ENCODE measurements around the gene ZNF471.

The ZNF471 gene

DNA sequence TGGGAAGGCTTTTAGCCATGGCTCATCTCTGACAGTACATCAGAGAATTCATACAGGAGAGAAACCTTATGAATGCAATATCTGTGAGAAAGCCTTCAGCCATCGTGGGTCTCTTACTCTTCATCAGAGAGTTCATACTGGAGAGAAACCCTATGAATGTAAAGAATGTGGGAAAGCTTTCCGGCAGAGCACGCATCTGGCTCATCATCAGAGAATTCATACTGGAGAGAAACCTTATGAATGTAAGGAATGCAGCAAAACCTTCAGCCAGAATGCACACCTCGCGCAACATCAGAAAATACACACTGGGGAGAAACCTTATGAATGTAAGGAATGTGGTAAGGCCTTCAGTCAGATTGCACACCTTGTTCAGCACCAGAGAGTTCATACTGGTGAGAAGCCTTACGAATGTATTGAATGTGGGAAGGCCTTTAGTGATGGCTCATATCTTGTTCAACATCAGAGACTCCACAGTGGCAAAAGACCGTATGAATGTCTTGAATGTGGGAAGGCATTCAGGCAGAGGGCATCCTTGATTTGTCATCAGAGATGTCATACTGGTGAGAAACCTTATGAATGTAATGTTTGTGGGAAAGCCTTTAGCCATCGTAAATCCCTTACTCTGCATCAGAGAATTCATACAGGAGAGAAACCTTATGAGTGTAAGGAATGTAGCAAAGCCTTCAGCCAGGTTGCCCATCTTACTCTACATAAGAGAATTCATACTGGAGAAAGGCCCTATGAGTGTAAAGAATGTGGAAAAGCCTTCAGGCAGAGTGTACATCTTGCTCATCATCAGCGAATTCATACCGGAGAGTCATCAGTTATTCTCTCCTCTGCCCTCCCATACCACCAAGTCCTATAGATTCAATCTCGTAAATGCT is 70.3 kb downstream of the ZNF471 start:
- no peak for DNase-seq
